Measurements from ENCODE around the gene PARN.
"Not testable (repeated sequence)": the region's sequence is repeated elsewhere in the genome, so short reads cannot be mapped to it uniquely, and the experiment has no call there.

Gene PARN

DNA sequence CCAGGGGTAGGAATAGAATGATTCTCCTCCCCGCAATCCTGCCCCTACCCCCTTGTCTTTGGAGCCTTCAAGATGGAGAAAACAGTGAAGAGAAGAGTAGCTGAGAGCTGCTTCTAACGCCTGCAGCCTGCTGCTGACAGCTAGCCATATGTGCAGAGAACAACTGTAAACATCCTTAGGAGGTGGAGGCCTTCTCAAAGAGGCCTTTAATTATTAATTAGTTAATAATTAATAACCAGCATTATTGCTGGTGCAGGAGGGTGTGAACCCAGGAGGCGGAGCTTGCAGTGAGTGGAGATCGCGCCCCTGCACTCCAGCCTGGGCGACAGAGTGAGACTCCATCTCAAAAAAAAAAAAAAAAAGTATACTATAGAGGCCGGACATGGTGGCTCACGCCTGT is 11.1 kb upstream of the PARN start (continued):
- TF ChIP-seq, protein P1, sequence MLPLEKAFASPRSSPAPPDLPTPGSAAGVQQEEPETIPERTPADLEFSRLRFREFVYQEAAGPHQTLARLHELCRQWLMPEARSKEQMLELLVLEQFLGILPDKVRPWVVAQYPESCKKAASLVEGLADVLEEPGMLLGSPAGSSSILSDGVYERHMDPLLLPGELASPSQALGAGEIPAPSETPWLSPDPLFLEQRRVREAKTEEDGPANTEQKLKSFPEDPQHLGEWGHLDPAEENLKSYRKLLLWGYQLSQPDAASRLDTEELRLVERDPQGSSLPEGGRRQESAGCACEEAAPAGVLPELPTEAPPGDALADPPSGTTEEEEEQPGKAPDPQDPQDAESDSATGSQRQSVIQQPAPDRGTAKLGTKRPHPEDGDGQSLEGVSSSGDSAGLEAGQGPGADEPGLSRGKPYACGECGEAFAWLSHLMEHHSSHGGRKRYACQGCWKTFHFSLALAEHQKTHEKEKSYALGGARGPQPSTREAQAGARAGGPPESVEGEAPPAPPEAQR (tag by site-specific recombination; IDR thresholded peaks at IDR 0.05), result no peak
- TF ChIP-seq ZNF2 (tag by site-specific recombination; IDR thresholded peaks at IDR 0.05) (no peak), KLF1 (tag by site-specific recombination; IDR thresholded peaks at IDR 0.05) (no peak), ZNF433 (tag by site-specific recombination; IDR thresholded peaks at IDR 0.05; ENCODE audit: low read depth) (no peak), SP3 (tag by site-specific recombination; IDR thresholded peaks at IDR 0.05) (no peak), REPIN1 (tag by site-specific recombination; IDR thresholded peaks at IDR 0.05; ENCODE audit: low read depth) (no peak), ZSCAN23 (tag by site-specific recombination; IDR thresholded peaks at IDR 0.05) (no peak)
- TF ChIP-seq, protein P2, sequence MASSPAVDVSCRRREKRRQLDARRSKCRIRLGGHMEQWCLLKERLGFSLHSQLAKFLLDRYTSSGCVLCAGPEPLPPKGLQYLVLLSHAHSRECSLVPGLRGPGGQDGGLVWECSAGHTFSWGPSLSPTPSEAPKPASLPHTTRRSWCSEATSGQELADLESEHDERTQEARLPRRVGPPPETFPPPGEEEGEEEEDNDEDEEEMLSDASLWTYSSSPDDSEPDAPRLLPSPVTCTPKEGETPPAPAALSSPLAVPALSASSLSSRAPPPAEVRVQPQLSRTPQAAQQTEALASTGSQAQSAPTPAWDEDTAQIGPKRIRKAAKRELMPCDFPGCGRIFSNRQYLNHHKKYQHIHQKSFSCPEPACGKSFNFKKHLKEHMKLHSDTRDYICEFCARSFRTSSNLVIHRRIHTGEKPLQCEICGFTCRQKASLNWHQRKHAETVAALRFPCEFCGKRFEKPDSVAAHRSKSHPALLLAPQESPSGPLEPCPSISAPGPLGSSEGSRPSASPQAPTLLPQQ (tag by site-specific recombination; IDR thresholded peaks at IDR 0.05), result no peak
- TF ChIP-seq, protein P3, sequence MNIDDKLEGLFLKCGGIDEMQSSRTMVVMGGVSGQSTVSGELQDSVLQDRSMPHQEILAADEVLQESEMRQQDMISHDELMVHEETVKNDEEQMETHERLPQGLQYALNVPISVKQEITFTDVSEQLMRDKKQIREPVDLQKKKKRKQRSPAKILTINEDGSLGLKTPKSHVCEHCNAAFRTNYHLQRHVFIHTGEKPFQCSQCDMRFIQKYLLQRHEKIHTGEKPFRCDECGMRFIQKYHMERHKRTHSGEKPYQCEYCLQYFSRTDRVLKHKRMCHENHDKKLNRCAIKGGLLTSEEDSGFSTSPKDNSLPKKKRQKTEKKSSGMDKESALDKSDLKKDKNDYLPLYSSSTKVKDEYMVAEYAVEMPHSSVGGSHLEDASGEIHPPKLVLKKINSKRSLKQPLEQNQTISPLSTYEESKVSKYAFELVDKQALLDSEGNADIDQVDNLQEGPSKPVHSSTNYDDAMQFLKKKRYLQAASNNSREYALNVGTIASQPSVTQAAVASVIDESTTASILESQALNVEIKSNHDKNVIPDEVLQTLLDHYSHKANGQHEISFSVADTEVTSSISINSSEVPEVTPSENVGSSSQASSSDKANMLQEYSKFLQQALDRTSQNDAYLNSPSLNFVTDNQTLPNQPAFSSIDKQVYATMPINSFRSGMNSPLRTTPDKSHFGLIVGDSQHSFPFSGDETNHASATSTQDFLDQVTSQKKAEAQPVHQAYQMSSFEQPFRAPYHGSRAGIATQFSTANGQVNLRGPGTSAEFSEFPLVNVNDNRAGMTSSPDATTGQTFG (tag by site-specific recombination; IDR thresholded peaks at IDR 0.05; ENCODE audit: borderline replicate concordance), result no peak

DNA sequence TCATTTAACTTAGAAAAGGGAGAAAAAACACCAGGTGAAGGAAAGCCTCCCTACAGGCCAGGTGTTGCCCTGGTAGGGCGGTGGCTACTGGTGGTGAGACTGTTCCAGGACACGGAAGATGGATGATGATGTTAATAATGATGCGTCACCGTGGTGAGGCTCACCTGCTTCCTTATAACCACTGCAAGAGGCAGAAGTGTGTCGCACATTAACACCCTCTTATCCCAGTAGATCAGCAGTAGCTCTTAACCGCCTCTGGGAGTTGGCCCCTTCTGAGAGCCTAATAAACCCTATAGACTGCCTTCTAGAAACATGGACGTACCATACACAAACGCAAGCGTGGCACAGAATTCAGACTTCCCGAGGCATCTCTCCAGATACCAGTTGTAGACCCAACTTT is 10.5 kb upstream of the PARN start:
- Histone ChIP-seq H3K4me1 (ENCODE audit: control insufficient read depth, insufficient read depth, low read length) (no peaks in the 10 kb centered on the region), H3K36me3 (ENCODE audit: control insufficient read depth in 2 of 2, insufficient read depth in 1 of 2, low read length in 2 of 2) (peaks cover 24 to 46% of the 10 kb centered on the region in 2 experiments; a peak in 2 of 3 replicates), H3K9me3 (ENCODE audit: control insufficient read depth, insufficient read depth, low read depth, low read length) (no peaks in the 10 kb centered on the region), H3K27ac (ENCODE audit: extremely low read depth, low read depth, low read length) (no peak overlapping the region), H3K4me3 (ENCODE audit: low read depth, low read length) (no peak overlapping the region)
- ChIA-PET POLR2A (interaction anchor here (0.7 to 1.1 kb wide), 2 partner anchors 10 to 64 kb away, joined by 3 read pairs; partner anchors contain the start of gene PARN), CTCF (no interaction called here)
- no peak for TF ChIP-seq ZFHX2 (tag by site-specific recombination; conservative IDR thresholded peaks at IDR 0.05)
- TF ChIP-seq OSR2 (tag by site-specific recombination; IDR thresholded peaks at IDR 0.05), result peak; percentile 66; the same call in 1 of the 2 replicates

DNA sequence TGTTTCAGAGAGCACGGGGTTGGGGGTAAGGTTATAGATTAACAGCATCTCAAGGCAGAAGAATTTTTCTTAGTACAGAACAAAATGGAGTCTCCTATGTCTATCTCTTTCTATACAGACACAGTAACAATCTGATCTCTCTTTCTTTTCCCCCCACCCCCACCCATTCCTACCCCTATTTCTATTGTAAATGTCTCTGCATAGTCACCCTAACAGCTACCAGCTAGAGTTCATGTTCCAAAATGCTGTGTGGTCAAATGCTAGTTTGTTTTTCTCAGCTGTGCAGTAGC is 6.8 kb upstream of the PARN start:
- CTCF ChIA-PET; H3K27ac ChIP-seq (ENCODE audit: extremely low read depth, low read depth, low read length); H3K4me3 ChIP-seq (ENCODE audit: low read depth, low read length); POLR2A ChIA-PET; H3K9me3 ChIP-seq (ENCODE audit: control insufficient read depth, insufficient read depth, low read depth, low read length); H3K4me1 ChIP-seq (ENCODE audit: control insufficient read depth, insufficient read depth, low read length): not testable (repeated sequence)
- peaks cover 5 to 36% of the 10 kb centered on the region in 2 experiments; a peak in 2 of 3 replicates for H3K36me3 ChIP-seq (ENCODE audit: control insufficient read depth in 2 of 2, insufficient read depth in 1 of 2, low read length in 2 of 2)

DNA sequence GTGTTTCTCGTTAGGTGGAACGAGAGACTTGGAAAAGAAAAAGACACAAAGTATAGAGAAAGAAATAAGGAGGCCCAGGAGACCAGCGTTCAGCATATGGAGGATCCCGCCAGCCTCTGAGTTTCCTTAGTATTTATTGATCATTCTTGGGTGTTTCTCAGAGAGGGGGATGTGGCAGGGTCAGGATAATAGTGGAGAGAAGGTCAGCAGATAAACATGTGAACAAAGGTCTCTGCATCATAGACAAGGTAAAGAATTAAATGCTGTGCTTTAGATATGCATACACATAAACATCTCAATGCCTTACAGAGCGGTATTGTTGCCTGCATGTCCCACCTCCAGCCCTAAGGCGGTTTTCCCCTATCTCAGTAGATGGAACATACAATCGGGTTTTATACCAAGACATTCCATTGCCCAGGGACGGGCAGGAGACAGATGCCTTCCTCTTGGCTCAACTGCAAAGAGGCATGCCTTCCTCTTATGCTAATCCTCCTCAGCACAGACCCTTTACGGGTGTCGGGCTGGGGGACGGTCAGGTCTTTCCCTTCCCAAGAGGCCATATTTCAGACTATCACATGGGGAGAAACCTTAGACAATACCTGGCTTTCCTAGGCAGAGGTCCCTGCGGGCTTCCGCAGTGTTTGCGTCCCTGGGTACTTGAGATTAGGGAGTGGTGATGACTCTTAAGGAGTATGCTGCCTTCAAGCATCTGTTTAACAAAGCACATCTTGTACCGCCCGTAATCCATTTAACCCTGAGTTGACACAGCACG is 6.3 kb upstream of the PARN start:
- CTCF ChIA-PET; H3K4me1 ChIP-seq (ENCODE audit: control insufficient read depth, insufficient read depth, low read length); H3K4me3 ChIP-seq (ENCODE audit: low read depth, low read length); H3K27ac ChIP-seq (ENCODE audit: extremely low read depth, low read depth, low read length); POLR2A ChIA-PET; H3K9me3 ChIP-seq (ENCODE audit: control insufficient read depth, insufficient read depth, low read depth, low read length): not testable (repeated sequence)
- peaks cover 5 to 36% of the 10 kb centered on the region in 2 experiments; a peak in 2 of 3 replicates for H3K36me3 ChIP-seq (ENCODE audit: control insufficient read depth in 2 of 2, insufficient read depth in 1 of 2, low read length in 2 of 2)
- TF ChIP-seq, protein P4, sequence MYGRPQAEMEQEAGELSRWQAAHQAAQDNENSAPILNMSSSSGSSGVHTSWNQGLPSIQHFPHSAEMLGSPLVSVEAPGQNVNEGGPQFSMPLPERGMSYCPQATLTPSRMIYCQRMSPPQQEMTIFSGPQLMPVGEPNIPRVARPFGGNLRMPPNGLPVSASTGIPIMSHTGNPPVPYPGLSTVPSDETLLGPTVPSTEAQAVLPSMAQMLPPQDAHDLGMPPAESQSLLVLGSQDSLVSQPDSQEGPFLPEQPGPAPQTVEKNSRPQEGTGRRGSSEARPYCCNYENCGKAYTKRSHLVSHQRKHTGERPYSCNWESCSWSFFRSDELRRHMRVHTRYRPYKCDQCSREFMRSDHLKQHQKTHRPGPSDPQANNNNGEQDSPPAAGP (tag by site-specific recombination; IDR thresholded peaks at IDR 0.05), result 0 out of 2 replicates have a peak, but pooled peaks have one; percentile 55
- peak; percentile 55; the same call in 1 of the 2 replicates for TF ChIP-seq WT1 (tag by site-specific recombination; IDR thresholded peaks at IDR 0.05)

All from HEK293 (cell line).